Endothelial cell of umbilical vein (primary cell): ENCODE results near the gene PLEKHA7. TPM values are rescaled to one million over a fixed set of nuclear protein-coding genes. Genes with fewer than 3 reads are reported as not detected.

Experiments
- BruUV-seq: library from RNA; stranded (reverse); fragments of 400-500 nt; replicated peaks from 2 replicates; lab custom pipeline; 2021; lab: Mats Ljungman, UMichigan
- CTCF ChIA-PET: fragments of 300-600, 350-600 bp; sonication (Branson Sonifier 250); formaldehyde crosslinking; loops from one replicate; lab custom pipeline; 2021; ENCODE audit warnings: antibody characterized with exemption, inconsistent platforms; lab: Charles Lee
- POLR2A ChIA-PET: fragments of 300-600, 350-600 bp; sonication (Branson Sonifier 250); formaldehyde crosslinking; loops from one replicate; lab custom pipeline; 2021; ENCODE audit warnings: antibody characterized with exemption, inconsistent platforms; lab: Charles Lee
- DNase-seq: peaks from one replicate; pipeline ENCODE4 v3.0.0-alpha.2; 2011; ENCODE audit warnings: low read depth, low spot score
- FAIRE-seq: peaks from 2 replicates; lab custom pipeline; 2011; peaks lifted over from hg19 to GRCh38; lab: Jason Lieb, UNC
- H2AFZ ChIP-seq: 2 replicates; pipeline ENCODE4 v1.6.0; 2012; ENCODE audit warnings: low read depth, low read length, control low read depth, inconsistent platforms
- H3K27ac ChIP-seq: 2 replicates; pipeline ENCODE4 v1.5.1; 2011; ENCODE audit warnings: low read depth, mild to moderate bottlenecking, control low read depth, low read length, moderate library complexity; ENCODE audit not compliant: insufficient read depth
- H3K27me3 ChIP-seq, 2 experiments: 2 replicates each; pipeline versions ENCODE4 v1.6.0 to v1.6.1; 2011; ENCODE audit warnings: low read length in 2 of 2, mixed read lengths in 1 of 2; ENCODE audit not compliant: control insufficient read depth in 2 of 2, insufficient read depth in 2 of 2
- H3K36me3 ChIP-seq, 2 experiments: 2 replicates in 1 of 2; 3 replicates in 1 of 2; pipeline ENCODE4 v1.5.1; 2011; ENCODE audit warnings: low read length in 2 of 2, mild to moderate bottlenecking in 1 of 2, moderate library complexity in 1 of 2; ENCODE audit not compliant: control insufficient read depth in 2 of 2, insufficient read depth in 2 of 2; ENCODE audit errors: extremely low read depth in 1 of 2
- H3K4me1 ChIP-seq: 3 replicates; pipeline ENCODE4 v1.5.1; 2011; ENCODE audit warnings: mild to moderate bottlenecking, low read length; ENCODE audit not compliant: control insufficient read depth, insufficient read depth; ENCODE audit errors: extremely low read depth
- H3K4me2 ChIP-seq: 2 replicates; pipeline ENCODE4 v1.6.1; 2011; ENCODE audit warnings: low read length, control low read depth, mixed read lengths; ENCODE audit not compliant: insufficient read depth
- H3K4me3 ChIP-seq, 3 experiments: fragments of 200-600 bp in 1 of 3; sonication (generic), shearing (Covaris generic) in 1 of 3; replicated peaks in 1 of 3; 2 replicates each; pipeline ENCODE4 v1.5.1; 2011 to 2016; ENCODE audit warnings: control low read depth in 3 of 3, low read length in 3 of 3, mild to moderate bottlenecking in 2 of 3, inconsistent platforms in 1 of 3, low read depth in 1 of 3, moderate library complexity in 1 of 3; ENCODE audit not compliant: insufficient read depth in 1 of 3
- H3K79me2 ChIP-seq: 2 replicates; pipeline ENCODE4 v1.6.0; 2012; ENCODE audit warnings: low read length, inconsistent platforms; ENCODE audit not compliant: control insufficient read depth, insufficient read depth
- H3K9ac ChIP-seq: replicated peaks from 2 replicates; pipeline ENCODE3; 2011; ENCODE audit warnings: low read length, control low read depth; ENCODE audit not compliant: insufficient read depth; ENCODE audit errors: extremely low read depth
- H3K9me1 ChIP-seq: replicated peaks from 3 replicates; pipeline ENCODE4 v1.6.0; 2011; ENCODE audit warnings: mild to moderate bottlenecking, low read length; ENCODE audit not compliant: control insufficient read depth, insufficient read depth; ENCODE audit errors: extremely low read depth
- H3K9me3 ChIP-seq: replicated peaks from 2 replicates; pipeline ENCODE4 v1.5.1; 2012; ENCODE audit warnings: low read length, inconsistent platforms; ENCODE audit not compliant: control insufficient read depth, insufficient read depth
- H4K20me1 ChIP-seq: replicated peaks from 2 replicates; pipeline ENCODE3; 2011; ENCODE audit warnings: mild to moderate bottlenecking, low read length; ENCODE audit not compliant: control insufficient read depth, insufficient read depth; ENCODE audit errors: extremely low read depth
- GATA2 ChIP-seq: IDR thresholded peaks from 2 replicates; pipeline ENCODE4 v1.7.0; 2011; ENCODE audit warnings: low read depth, mild to moderate bottlenecking, moderate library complexity, mixed read lengths, low read length; ENCODE audit not compliant: insufficient read length, insufficient read depth
- JUN ChIP-seq: IDR thresholded peaks from 2 replicates; pipeline ENCODE4 v1.6.1; 2011; ENCODE audit warnings: borderline replicate concordance, low read depth; ENCODE audit not compliant: insufficient read length, insufficient read depth
- MYC ChIP-seq: IDR thresholded peaks from one replicate; pipeline ENCODE4 v1.6.1; 2011; ENCODE audit warnings: mild to moderate bottlenecking, low read depth, low read length
- dilution Hi-C: fragments of 300-500 bp; cut with MboI; formaldehyde crosslinking; loops from one replicate; pipeline ENCODE4 v1.15.0; 2019; ENCODE audit warnings: low sequenced_read_pairs; ENCODE audit not compliant: extremely low pct_ligation_motif_present
- intact Hi-C: fragments of 100-400 bp; cut with micrococcal nuclease; formaldehyde crosslinking; loops from one replicate; pipeline ENCODE4 v1.10.0; 2022
- polyA plus RNA-seq, 4 experiments: library from polyadenylated mRNA; depleted of rRNA in 3 of 4; stranded (reverse) in 3 of 4; unstranded in 1 of 4; fragments of >200 nt; gene quantifications; 2 replicates each; pipeline versions ENCODE4 v1.2.1 to v1.2.3, GENCODE V29; 2011 to 2012; ENCODE audit warnings: missing spikeins in 1 of 4
- total RNA-seq: library from RNA; stranded (reverse); gene quantifications from 2 replicates; pipeline ENCODE4 v1.2.3, GENCODE V29; 2021
- TF ChIP-seq, protein P1 (sequence below): IDR thresholded peaks from 2 replicates; pipeline ENCODE4 v1.6.1; 2011; ENCODE audit not compliant: insufficient read depth, insufficient read length

The PLEKHA7 gene
- total and polyA plus RNA-seq, 2 donors (not counting 3 experiments of a cell fraction or from before 2014, with no cell fraction given) = 1.7 to 3.8 TPM

DNA sequence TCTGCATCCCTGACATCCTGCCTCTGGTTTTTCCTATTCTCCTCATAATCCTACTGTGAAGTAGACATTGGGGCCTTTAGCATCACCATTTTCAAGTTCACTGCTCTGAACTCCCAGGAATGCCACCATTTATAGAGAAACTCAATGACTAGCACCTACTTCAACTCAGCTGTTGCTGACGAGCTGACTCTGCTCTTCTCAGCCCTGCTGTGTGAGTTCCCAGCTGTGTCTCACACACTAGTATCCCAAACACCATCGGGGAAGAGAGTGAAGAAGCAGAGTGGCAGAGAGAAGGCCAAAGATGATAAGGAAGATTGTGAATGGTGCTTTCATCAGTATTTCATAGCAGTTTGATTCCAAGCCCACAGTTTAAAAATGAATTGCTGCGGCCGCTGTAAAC, 71.9 kb downstream of the PLEKHA7 start:
- no peak for TF ChIP-seq JUN
- TF ChIP-seq, protein P1, sequence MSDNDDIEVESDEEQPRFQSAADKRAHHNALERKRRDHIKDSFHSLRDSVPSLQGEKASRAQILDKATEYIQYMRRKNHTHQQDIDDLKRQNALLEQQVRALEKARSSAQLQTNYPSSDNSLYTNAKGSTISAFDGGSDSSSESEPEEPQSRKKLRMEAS = no peak
- Histone ChIP-seq H3K4me2 (no peak overlapping the region), H4K20me1 (no peaks in the 10 kb centered on the region), H3K4me3 (no peak overlapping the region), H3K9me3 (no peaks in the 10 kb centered on the region), H3K79me2 (no peaks in the 10 kb centered on the region), H3K4me1 (no peaks in the 10 kb centered on the region), H2AFZ (no peak overlapping the region), H3K27ac (no peak overlapping the region), H3K9ac (no peak overlapping the region), H3K36me3 (no peaks in the 10 kb centered on the region), H3K27me3 (no peaks in the 10 kb centered on the region), H3K9me1 (no peaks in the 10 kb centered on the region)
- no peak for DNase-seq
- intact Hi-C loops = no loop called here
- ChIA-PET CTCF (interaction anchor here (1.3 to 3.5 kb wide), 4 partner anchors 73 to 157 kb away, joined by 4 to 15 read pairs (median 9); no protein-coding TSS in a partner anchor), POLR2A (no interaction called here)
- FAIRE-seq = no peak
- dilution Hi-C loops = no loop called here
- no TSS peak for BruUV-seq

- H4K20me1 ChIP-seq = no peaks in the 10 kb centered on the region
- H3K27ac ChIP-seq = no peak overlapping the region
- H3K27me3 ChIP-seq = no peaks in the 10 kb centered on the region
- H3K36me3 ChIP-seq = no peaks in the 10 kb centered on the region
- H3K9ac ChIP-seq = no peak overlapping the region
- CTCF ChIA-PET = interaction anchor here (0.8 to 3.5 kb wide), 7 partner anchors 12 to 566 kb away, joined by 3 to 15 read pairs (median 4); no protein-coding TSS in a partner anchor
- no peaks in the 10 kb centered on the region for H3K9me3 ChIP-seq
- TF ChIP-seq GATA2 (no peak), MYC (no peak)
- TF ChIP-seq, protein P1 = no peak
- no peak overlapping the region for H3K4me3 ChIP-seq
- POLR2A ChIA-PET = no interaction called here
- intact Hi-C loops (no loop called here), dilution Hi-C loops (no loop called here)
- no TSS peak for BruUV-seq
- FAIRE-seq (no peak), DNase-seq (no peak)
- H3K4me2 ChIP-seq = no peak overlapping the region
- H2AFZ ChIP-seq = no peak overlapping the region
- H3K9me1 ChIP-seq = no peaks in the 10 kb centered on the region
- no peaks in the 10 kb centered on the region for H3K79me2 ChIP-seq
- H3K4me1 ChIP-seq = no peaks in the 10 kb centered on the region
Measured at GRCh38 chr11:16941935-16942334, 72.3 kb downstream of the PLEKHA7 start.
